Caco-2 (cell line): Measurements from ENCODE around the gene SIRPG. TPM values are rescaled to one million over a fixed set of nuclear protein-coding genes. Genes with fewer than 3 reads are reported as not detected.

Experiments
- BruUV-seq: library from RNA; stranded (reverse); fragments of 400-500 nt; replicated peaks from 2 replicates; lab custom pipeline; 2021; lab: Mats Ljungman, UMichigan
- CTCF ChIA-PET: fragments of 300-600 bp; sonication (Branson Sonifier 250); formaldehyde crosslinking; loops from one replicate; lab custom pipeline; 2022; ENCODE audit warnings: antibody characterized with exemption; lab: Charles Lee
- POLR2A ChIA-PET: fragments of 300-600 bp; sonication (Branson Sonifier 250); formaldehyde crosslinking; loops from one replicate; lab custom pipeline; 2022; ENCODE audit warnings: antibody characterized with exemption; lab: Charles Lee
- DNase-seq, 2 experiments: peaks; one replicate each; pipeline versions ENCODE4 v3.0.0 to v3.0.0-alpha.2; 2020 to 2022
- H3K27me3 ChIP-seq: replicated peaks from 2 replicates; pipeline ENCODE4 v1.6.0; 2011; ENCODE audit warnings: low read length; ENCODE audit not compliant: control insufficient read depth, insufficient read depth
- H3K36me3 ChIP-seq: 2 replicates; pipeline ENCODE4 v1.5.1; 2011; ENCODE audit warnings: low read length; ENCODE audit not compliant: control insufficient read depth, insufficient read depth
- H3K4me1 ChIP-seq: fragments of 250-450 bp; sonication (Bioruptor Pico); 2 replicates; pipeline ENCODE4 v1.5.1; 2020; ENCODE audit warnings: mild to moderate bottlenecking
- H3K4me3 ChIP-seq: 2 replicates; pipeline ENCODE4 v1.5.1; 2011; ENCODE audit warnings: low read depth, mild to moderate bottlenecking, control low read depth, low read length
- H3K9me3 ChIP-seq: fragments of 250-450 bp; sonication (Bioruptor Pico); 2 replicates; pipeline ENCODE4 v1.5.1; 2020; ENCODE audit warnings: mild to moderate bottlenecking, moderate library complexity
- H3K27ac Mint-ChIP-seq: one replicate; pipeline ENCODE4 v1.8.0; 2022; ENCODE audit warnings: mixed read lengths; ENCODE audit not compliant: unreplicated experiment
- H3K27me3 Mint-ChIP-seq: one replicate; pipeline ENCODE4 v1.8.0; 2022; ENCODE audit warnings: mixed read lengths; ENCODE audit not compliant: insufficient read depth, unreplicated experiment
- H3K36me3 Mint-ChIP-seq: one replicate; pipeline ENCODE4 v1.8.0; 2022; ENCODE audit warnings: mild to moderate bottlenecking, mixed read lengths; ENCODE audit not compliant: insufficient read depth, unreplicated experiment
- H3K4me1 Mint-ChIP-seq: one replicate; pipeline ENCODE4 v1.8.0; 2022; ENCODE audit warnings: low read depth, mixed read lengths; ENCODE audit not compliant: unreplicated experiment
- H3K4me3 Mint-ChIP-seq: one replicate; pipeline ENCODE4 v1.8.0; 2022; ENCODE audit warnings: mild to moderate bottlenecking, moderate library complexity, mixed read lengths; ENCODE audit not compliant: unreplicated experiment
- H3K9me3 Mint-ChIP-seq: one replicate; pipeline ENCODE4 v1.8.0; 2022; ENCODE audit warnings: mixed read lengths; ENCODE audit not compliant: unreplicated experiment
- intact Hi-C: fragments of 100-400 bp; cut with micrococcal nuclease; formaldehyde crosslinking; loops from one replicate; pipeline ENCODE4 v1.10.0; 2022; ENCODE audit not compliant: unreplicated experiment
- total RNA-seq: library from RNA; stranded (reverse); gene quantifications from 2 replicates; pipeline ENCODE4 v1.2.3, GENCODE V29; 2022
- TF ChIP-seq, protein P1 (sequence below), 2 experiments: fragments of 200-600 bp in 1 of 2; IDR thresholded peaks; 1 replicate in 1 of 2; 2 replicates in 1 of 2; pipeline versions ENCODE4 v1.5.1 to v1.8.0; 2011 to 2022; ENCODE audit warnings: antibody characterized with exemption in 1 of 2, control low read depth in 1 of 2, inconsistent platforms in 1 of 2, low read depth in 1 of 2, low read length in 1 of 2, mild to moderate bottlenecking in 1 of 2, moderate library complexity in 1 of 2; ENCODE audit not compliant: insufficient read depth in 1 of 2, severe bottlenecking in 1 of 2, unreplicated experiment in 1 of 2

Gene SIRPG
- total RNA-seq, 1 experiment from 2014 or later = not detected

- ChIA-PET CTCF (no interaction called here), POLR2A (no interaction called here)
- TF ChIP-seq, protein P1, sequence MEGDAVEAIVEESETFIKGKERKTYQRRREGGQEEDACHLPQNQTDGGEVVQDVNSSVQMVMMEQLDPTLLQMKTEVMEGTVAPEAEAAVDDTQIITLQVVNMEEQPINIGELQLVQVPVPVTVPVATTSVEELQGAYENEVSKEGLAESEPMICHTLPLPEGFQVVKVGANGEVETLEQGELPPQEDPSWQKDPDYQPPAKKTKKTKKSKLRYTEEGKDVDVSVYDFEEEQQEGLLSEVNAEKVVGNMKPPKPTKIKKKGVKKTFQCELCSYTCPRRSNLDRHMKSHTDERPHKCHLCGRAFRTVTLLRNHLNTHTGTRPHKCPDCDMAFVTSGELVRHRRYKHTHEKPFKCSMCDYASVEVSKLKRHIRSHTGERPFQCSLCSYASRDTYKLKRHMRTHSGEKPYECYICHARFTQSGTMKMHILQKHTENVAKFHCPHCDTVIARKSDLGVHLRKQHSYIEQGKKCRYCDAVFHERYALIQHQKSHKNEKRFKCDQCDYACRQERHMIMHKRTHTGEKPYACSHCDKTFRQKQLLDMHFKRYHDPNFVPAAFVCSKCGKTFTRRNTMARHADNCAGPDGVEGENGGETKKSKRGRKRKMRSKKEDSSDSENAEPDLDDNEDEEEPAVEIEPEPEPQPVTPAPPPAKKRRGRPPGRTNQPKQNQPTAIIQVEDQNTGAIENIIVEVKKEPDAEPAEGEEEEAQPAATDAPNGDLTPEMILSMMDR (IDR thresholded peaks at IDR 0.05; ENCODE audit: insufficient read depth in 1 of 2, low read depth in 1 of 2, low read length in 1 of 2, severe bottlenecking in 1 of 2, unreplicated experiment in 1 of 2) = no peak
- DNase-seq = no peak
- intact Hi-C loops = no loop called here
- no peaks in the 10 kb centered on the region for H3K36me3 ChIP-seq
- Mint-ChIP-seq H3K27me3 (peaks cover 11% of the 10 kb centered on the region), H3K9me3 (no peaks in the 10 kb centered on the region), H3K27ac (no peak overlapping the region), H3K4me3 (no peak overlapping the region), H3K4me1 (peaks cover 13% of the 10 kb centered on the region), H3K36me3 (no peaks in the 10 kb centered on the region)
- BruUV-seq = no TSS peak
- H3K27me3 ChIP-seq = no peaks in the 10 kb centered on the region
- H3K4me1 ChIP-seq = peaks cover 8% of the 10 kb centered on the region
- 0 out of 2 replicates have a peak, but pooled peaks cover under 1% of the 10 kb centered on the region for H3K9me3 ChIP-seq
- no peak overlapping the region for H3K4me3 ChIP-seq
Observed at GRCh38 chr20:1628621-1629020, 29.0 kb downstream of the SIRPG start.

DNA sequence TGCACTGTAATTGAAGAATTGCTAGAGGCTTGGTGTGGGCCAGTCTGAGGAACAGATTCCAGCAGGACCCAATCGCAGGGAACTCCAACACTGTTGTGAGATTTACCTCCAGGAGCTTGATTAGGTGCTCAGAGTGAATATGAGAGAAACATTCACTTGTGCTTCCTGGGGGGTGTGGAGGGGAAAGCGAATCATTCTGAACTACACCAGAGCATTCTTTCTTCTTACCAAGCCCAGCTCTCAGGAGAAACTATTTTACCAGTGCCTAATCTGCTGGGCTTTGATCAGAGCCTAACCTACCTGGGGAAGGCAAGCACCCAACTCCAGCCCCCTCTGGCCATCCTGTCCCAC is 30.4 kb downstream of the SIRPG start:
- ChIA-PET POLR2A (no interaction called here), CTCF (no interaction called here)
- no TSS peak for BruUV-seq

DNA sequence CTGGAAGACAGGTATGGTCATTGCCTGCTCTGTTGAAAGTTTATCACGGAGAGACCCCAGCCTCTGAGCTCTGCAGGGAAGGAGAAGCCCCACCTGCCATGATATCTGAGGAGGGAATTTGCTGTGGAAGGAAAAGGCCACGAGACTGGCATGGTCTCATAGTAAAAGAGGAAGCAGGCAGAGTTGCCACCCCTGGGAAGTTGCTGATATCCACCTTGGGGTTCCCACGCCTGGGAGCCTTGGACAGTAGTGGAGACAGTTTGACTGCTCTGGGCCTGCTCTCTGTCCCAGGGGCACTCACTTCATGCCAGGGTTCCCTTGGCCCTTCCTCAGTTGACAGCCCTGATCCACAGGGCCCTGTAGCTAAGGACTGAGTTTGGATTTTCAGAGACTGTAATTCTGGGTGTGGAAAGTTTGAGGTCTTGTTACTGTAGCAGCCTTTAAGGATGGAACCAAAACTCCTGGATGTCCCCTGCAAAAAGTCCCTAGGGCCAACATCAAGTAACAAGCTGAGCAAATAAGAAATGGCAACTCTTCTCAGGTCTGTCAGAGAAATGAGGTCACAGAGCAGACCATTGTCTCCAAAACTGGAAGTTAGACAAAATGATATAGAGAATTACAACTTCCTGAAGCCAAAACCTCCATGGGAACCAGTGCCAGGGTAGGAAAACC is 30.9 kb downstream of the SIRPG start:
- Histone ChIP-seq H3K9me3 (no peaks in the 10 kb centered on the region), H3K27me3 (no peaks in the 10 kb centered on the region), H3K36me3 (no peaks in the 10 kb centered on the region), H3K4me3 (no peak overlapping the region), H3K4me1 (no peaks in the 10 kb centered on the region)
- TF ChIP-seq, protein P1 (IDR thresholded peaks at IDR 0.05; ENCODE audit: insufficient read depth in 1 of 2, low read depth in 1 of 2, low read length in 1 of 2, severe bottlenecking in 1 of 2, unreplicated experiment in 1 of 2) = no peak
- H3K4me1 Mint-ChIP-seq = no peaks in the 10 kb centered on the region
- H3K27ac Mint-ChIP-seq = no peak overlapping the region
- no peak overlapping the region for H3K4me3 Mint-ChIP-seq
- BruUV-seq = no TSS peak
- H3K36me3 Mint-ChIP-seq = no peaks in the 10 kb centered on the region
- POLR2A ChIA-PET = no interaction called here
- no peak for DNase-seq
- no peaks in the 10 kb centered on the region for H3K9me3 Mint-ChIP-seq
- H3K27me3 Mint-ChIP-seq = peaks cover 11% of the 10 kb centered on the region
- intact Hi-C loops = no loop called here
- CTCF ChIA-PET = no interaction called here

More for the DNA sequence above, 30.4 kb downstream of the SIRPG start:
- Mint-ChIP-seq H3K36me3 (no peaks in the 10 kb centered on the region), H3K9me3 (no peaks in the 10 kb centered on the region), H3K4me3 (no peak overlapping the region), H3K4me1 (peaks cover under 1% of the 10 kb centered on the region), H3K27me3 (peaks cover 11% of the 10 kb centered on the region), H3K27ac (no peak overlapping the region)
- intact Hi-C loops = no loop called here
- Histone ChIP-seq H3K9me3 (no peaks in the 10 kb centered on the region), H3K27me3 (no peaks in the 10 kb centered on the region), H3K4me1 (no peaks in the 10 kb centered on the region), H3K36me3 (no peaks in the 10 kb centered on the region), H3K4me3 (no peak overlapping the region)
- DNase-seq = no peak
- TF ChIP-seq, protein P1 (IDR thresholded peaks at IDR 0.05; ENCODE audit: insufficient read depth in 1 of 2, low read depth in 1 of 2, low read length in 1 of 2, severe bottlenecking in 1 of 2, unreplicated experiment in 1 of 2) = no peak
